ENCODE results near the gene DOLPP1.
"Not testable (repeated sequence)": the region's sequence is repeated elsewhere in the genome, so short reads cannot be mapped to it uniquely, and the experiment has no call there.

The DOLPP1 gene

GRCh38 chr9:129095170-129095667 lies 14.3 kb downstream of the DOLPP1 start:
- DNase-seq, result no peak

- DNase-seq, result no peak
Observed at GRCh38 chr9:129095908-129096307, 15.0 kb downstream of the DOLPP1 start.

GRCh38 chr9:129097671-129098306 lies 16.9 kb downstream of the DOLPP1 start:
- DNase-seq, result no peak

- DNase-seq, result no peak
Observed at GRCh38 chr9:129098328-129098727, 17.4 kb downstream of the DOLPP1 start.

GRCh38 chr9:129100383-129101169 lies 19.7 kb downstream of the DOLPP1 start:
- DNase-seq, result no peak

GRCh38 chr9:129101279-129101678 lies 20.4 kb downstream of the DOLPP1 start:
- DNase-seq, result no peak

GRCh38 chr9:129102095-129102525 lies 21.2 kb downstream of the DOLPP1 start:
- DNase-seq, result no peak

GRCh38 chr9:129102791-129103594 lies 22.1 kb downstream of the DOLPP1 start:
- DNase-seq, result no peak

- no peak for DNase-seq
Observed at GRCh38 chr9:129103595-129103965, 22.7 kb downstream of the DOLPP1 start.

GRCh38 chr9:129104051-129104450 lies 23.1 kb downstream of the DOLPP1 start:
- no peak for DNase-seq

GRCh38 chr9:129105857-129106694 lies 25.2 kb downstream of the DOLPP1 start:
- no peak for DNase-seq

GRCh38 chr9:129107651-129108050 lies 26.7 kb downstream of the DOLPP1 start:
- no peak for DNase-seq

GRCh38 chr9:129108083-129108804 lies 27.3 kb downstream of the DOLPP1 start:
- DNase-seq, result no peak

- no peak for DNase-seq
Observed at GRCh38 chr9:129108805-129109536, 28.1 kb downstream of the DOLPP1 start.

GRCh38 chr9:129109537-129109903 lies 28.6 kb downstream of the DOLPP1 start:
- no peak for DNase-seq

- no peak for DNase-seq
Observed at GRCh38 chr9:129109952-129110739, 29.2 kb downstream of the DOLPP1 start.

- DNase-seq, result peak; percentile 96
Observed at GRCh38 chr9:129110740-129111527, 30.0 kb downstream of the DOLPP1 start, which contains the start of the genes CRAT and PTPA. Gene CRAT (minus strand): TSS chr9:129110793. CDS start chr9:129110509, 284 bp downstream. Gene PTPA (plus strand): TSS chr9:129111415. CDS start chr9:129111601, 186 bp downstream.

GRCh38 chr9:129111528-129112151 lies 30.7 kb downstream of the DOLPP1 start:
- no peak for DNase-seq

- not testable (repeated sequence) for DNase-seq
Observed at GRCh38 chr9:129112526-129112925, 31.6 kb downstream of the DOLPP1 start.
